ENCODE results near the gene PRDX1.
A peak's percentile ranks its signal among the peaks of the same experiment; 100 is the strongest.

PRDX1 gene

DNA sequence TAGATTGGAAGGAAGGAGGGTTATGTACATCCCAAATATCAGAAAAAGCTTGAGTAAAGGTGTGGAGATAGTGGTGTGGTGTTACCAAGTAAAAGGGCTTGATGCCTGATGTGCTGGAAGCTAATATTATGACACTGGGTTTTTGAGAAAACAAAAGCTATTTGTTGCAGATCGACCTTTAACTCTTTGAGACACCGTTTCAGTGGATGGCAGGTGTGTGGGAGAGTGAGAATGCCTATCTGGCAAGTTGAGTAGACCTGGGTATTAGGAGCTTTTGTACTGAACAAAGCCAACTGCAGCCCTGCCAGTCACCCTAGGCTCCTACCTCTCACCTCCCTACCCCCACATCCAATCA is 20.2 kb downstream of the PRDX1 start:
- no peaks in the 10 kb centered on the region for H3K9me3 ChIP-seq (ENCODE audit: insufficient read depth, low read length)
- TF ChIP-seq, protein P1, sequence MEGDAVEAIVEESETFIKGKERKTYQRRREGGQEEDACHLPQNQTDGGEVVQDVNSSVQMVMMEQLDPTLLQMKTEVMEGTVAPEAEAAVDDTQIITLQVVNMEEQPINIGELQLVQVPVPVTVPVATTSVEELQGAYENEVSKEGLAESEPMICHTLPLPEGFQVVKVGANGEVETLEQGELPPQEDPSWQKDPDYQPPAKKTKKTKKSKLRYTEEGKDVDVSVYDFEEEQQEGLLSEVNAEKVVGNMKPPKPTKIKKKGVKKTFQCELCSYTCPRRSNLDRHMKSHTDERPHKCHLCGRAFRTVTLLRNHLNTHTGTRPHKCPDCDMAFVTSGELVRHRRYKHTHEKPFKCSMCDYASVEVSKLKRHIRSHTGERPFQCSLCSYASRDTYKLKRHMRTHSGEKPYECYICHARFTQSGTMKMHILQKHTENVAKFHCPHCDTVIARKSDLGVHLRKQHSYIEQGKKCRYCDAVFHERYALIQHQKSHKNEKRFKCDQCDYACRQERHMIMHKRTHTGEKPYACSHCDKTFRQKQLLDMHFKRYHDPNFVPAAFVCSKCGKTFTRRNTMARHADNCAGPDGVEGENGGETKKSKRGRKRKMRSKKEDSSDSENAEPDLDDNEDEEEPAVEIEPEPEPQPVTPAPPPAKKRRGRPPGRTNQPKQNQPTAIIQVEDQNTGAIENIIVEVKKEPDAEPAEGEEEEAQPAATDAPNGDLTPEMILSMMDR (IDR thresholded peaks at IDR 0.05; ENCODE audit: low read depth, low read length): no peak
- TF ChIP-seq EZH2phosphoT487 (IDR thresholded peaks at IDR 0.05; ENCODE audit: low read depth): no peak
- H3K27me3 ChIP-seq (ENCODE audit: low read depth, low read length): no peaks in the 10 kb centered on the region
- H3K79me2 ChIP-seq (ENCODE audit: low read length): no peaks in the 10 kb centered on the region
- no peak overlapping the region for H3K27ac ChIP-seq (ENCODE audit: low read length)
- H2AFZ ChIP-seq (ENCODE audit: low read depth, low read length): no peak overlapping the region
- H4K20me1 ChIP-seq (ENCODE audit: insufficient read depth, low read length): no peaks in the 10 kb centered on the region
- H3K9ac ChIP-seq (ENCODE audit: low read length): no peak overlapping the region
- peaks cover 13% of the 10 kb centered on the region for H3K4me1 ChIP-seq (ENCODE audit: low read length)
- no peak overlapping the region for H3K4me2 ChIP-seq (ENCODE audit: low read length)
- H3K4me3 ChIP-seq (ENCODE audit: low read length): no peak overlapping the region
- no peaks in the 10 kb centered on the region for H3K36me3 ChIP-seq (replicated peaks; ENCODE audit: low read depth, low read length)

DNA sequence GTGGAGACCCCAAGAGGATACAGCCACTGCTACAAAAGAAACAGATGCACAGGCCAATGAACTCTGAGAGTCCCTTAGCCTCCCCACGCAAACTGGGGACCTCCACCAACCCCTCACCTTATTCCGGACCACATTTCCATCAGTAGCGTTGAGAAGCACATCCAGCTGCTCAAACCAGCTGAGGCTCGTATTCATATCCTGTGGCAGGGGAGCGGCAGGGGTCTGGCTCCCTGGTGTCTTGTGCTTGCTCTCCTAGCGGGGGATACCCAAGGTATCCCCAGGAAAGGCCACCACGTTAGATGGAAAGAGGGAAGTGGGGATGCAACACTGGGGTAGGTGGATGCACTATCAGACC is 22.3 kb downstream of the PRDX1 start:
- peak overlapping the region; percentile 92 for H3K4me2 ChIP-seq (ENCODE audit: low read length)
- H3K4me1 ChIP-seq (ENCODE audit: low read length): peaks cover 13% of the 10 kb centered on the region
- no peak for TF ChIP-seq EZH2phosphoT487 (IDR thresholded peaks at IDR 0.05; ENCODE audit: low read depth)
- TF ChIP-seq, protein P1 (IDR thresholded peaks at IDR 0.05; ENCODE audit: low read depth, low read length): no peak
- H4K20me1 ChIP-seq (ENCODE audit: insufficient read depth, low read length): no peaks in the 10 kb centered on the region
- H3K27ac ChIP-seq (ENCODE audit: low read length): no peak overlapping the region
- peak overlapping the region; percentile 97 for H3K4me3 ChIP-seq (ENCODE audit: low read length)
- H2AFZ ChIP-seq (ENCODE audit: low read depth, low read length): peak overlapping the region; percentile 77
- H3K9me3 ChIP-seq (ENCODE audit: insufficient read depth, low read length): no peaks in the 10 kb centered on the region
- H3K36me3 ChIP-seq (replicated peaks; ENCODE audit: low read depth, low read length): no peaks in the 10 kb centered on the region
- peak overlapping the region; percentile 94 for H3K9ac ChIP-seq (ENCODE audit: low read length)
- no peaks in the 10 kb centered on the region for H3K27me3 ChIP-seq (ENCODE audit: low read depth, low read length)
- no peaks in the 10 kb centered on the region for H3K79me2 ChIP-seq (ENCODE audit: low read length)

GRCh38 chr1:45498279-45498678 is 23.4 kb downstream of the PRDX1 start:
- no peaks in the 10 kb centered on the region for H3K79me2 ChIP-seq (ENCODE audit: low read length)
- peaks cover 9% of the 10 kb centered on the region for H3K4me1 ChIP-seq (ENCODE audit: low read length)
- H2AFZ ChIP-seq (ENCODE audit: low read depth, low read length): no peak overlapping the region
- H4K20me1 ChIP-seq (ENCODE audit: insufficient read depth, low read length): no peaks in the 10 kb centered on the region
- no peak overlapping the region for H3K27ac ChIP-seq (ENCODE audit: low read length)
- no peak overlapping the region for H3K9ac ChIP-seq (ENCODE audit: low read length)
- H3K36me3 ChIP-seq (replicated peaks; ENCODE audit: low read depth, low read length): no peaks in the 10 kb centered on the region
- no peaks in the 10 kb centered on the region for H3K27me3 ChIP-seq (ENCODE audit: low read depth, low read length)
- H3K4me2 ChIP-seq (ENCODE audit: low read length): no peak overlapping the region
- H3K4me3 ChIP-seq (ENCODE audit: low read length): no peak overlapping the region
- no peaks in the 10 kb centered on the region for H3K9me3 ChIP-seq (ENCODE audit: insufficient read depth, low read length)
- TF ChIP-seq EZH2phosphoT487 (IDR thresholded peaks at IDR 0.05; ENCODE audit: low read depth): no peak
- TF ChIP-seq, protein P1 (IDR thresholded peaks at IDR 0.05; ENCODE audit: low read depth, low read length): no peak

DNA sequence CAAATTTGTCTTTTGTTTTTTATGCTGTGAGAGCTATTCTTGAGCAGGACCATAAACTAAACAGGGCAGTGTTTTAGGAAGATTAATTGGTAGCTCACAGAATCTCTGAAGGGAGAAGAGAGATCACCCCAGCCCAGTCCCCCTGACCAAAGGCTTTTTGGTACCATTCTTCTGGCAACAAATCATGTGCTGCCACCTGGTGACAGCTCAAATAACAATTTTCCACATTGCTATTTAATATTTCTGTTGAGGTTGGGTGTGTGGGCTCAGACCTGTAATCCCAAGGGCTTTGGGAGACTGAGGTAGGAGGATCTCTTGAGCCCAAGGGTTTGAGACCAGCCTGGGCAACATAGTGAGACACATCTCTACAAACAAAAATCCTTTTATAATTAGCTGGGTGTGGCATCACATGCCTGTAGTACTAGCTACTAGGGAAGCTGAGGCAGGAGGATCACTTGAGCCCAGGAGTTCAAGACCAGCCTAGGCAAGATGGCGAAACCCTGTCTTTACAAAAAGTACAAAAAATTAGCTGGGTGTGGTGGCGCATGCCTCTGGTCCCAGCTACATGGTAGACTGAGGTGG is 28.5 kb downstream of the PRDX1 start:
- TF ChIP-seq EZH2phosphoT487 (IDR thresholded peaks at IDR 0.05; ENCODE audit: low read depth): no peak
- TF ChIP-seq, protein P1 (IDR thresholded peaks at IDR 0.05; ENCODE audit: low read depth, low read length): peak; percentile 62
- H3K36me3 ChIP-seq (replicated peaks; ENCODE audit: low read depth, low read length): no peaks in the 10 kb centered on the region
- H3K4me1 ChIP-seq (ENCODE audit: low read length): peaks cover 17% of the 10 kb centered on the region
- H3K27ac ChIP-seq (ENCODE audit: low read length): no peak overlapping the region
- H3K4me2 ChIP-seq (ENCODE audit: low read length): no peak overlapping the region
- H3K79me2 ChIP-seq (ENCODE audit: low read length): no peaks in the 10 kb centered on the region
- H3K9me3 ChIP-seq (ENCODE audit: insufficient read depth, low read length): no peaks in the 10 kb centered on the region
- no peak overlapping the region for H3K9ac ChIP-seq (ENCODE audit: low read length)
- H4K20me1 ChIP-seq (ENCODE audit: insufficient read depth, low read length): no peaks in the 10 kb centered on the region
- H3K4me3 ChIP-seq (ENCODE audit: low read length): no peak overlapping the region
- H3K27me3 ChIP-seq (ENCODE audit: low read depth, low read length): peaks cover 16% of the 10 kb centered on the region
- no peak overlapping the region for H2AFZ ChIP-seq (ENCODE audit: low read depth, low read length)
